ENCODE results near the gene RHEB.

DNA sequence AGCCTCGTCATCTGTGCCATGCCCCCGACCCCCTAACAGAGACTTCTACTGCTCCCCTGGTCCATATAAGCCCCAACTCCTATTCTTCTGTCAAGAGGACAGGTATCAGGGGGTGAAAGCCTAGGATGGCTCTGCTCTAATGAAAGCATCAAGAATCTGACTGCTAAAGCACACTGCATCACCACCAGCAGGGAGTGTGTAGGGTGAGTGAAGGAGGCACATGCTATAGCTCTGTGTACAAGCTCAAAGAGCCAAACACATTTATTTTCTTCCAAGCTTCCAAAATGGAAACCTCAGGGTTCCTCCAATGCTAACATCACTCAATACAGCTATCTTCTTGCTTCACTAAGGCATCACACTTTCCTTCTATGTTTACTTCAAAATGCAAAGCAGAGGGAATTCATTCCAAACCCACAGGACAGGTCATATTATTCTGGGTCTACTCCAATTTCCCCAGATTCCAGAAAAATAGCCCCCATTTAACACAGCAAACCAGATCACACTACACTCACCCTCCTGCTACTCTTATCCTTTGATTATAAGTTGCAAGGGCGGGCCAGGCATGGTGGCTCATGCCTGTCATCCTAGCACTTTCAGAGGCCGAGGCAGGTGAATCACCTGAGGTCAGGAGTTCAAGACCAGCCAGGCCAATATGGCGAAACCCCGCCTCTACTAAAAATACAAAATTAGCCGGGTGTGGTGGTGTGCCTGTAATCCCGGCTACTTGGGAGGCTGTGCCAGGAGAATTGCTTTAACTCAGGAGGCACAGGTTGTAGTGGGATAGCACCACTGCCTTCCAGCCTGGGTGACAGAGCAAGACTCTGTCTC, 36.6 kb downstream of the RHEB start:
- TF ChIP-seq, protein P1, sequence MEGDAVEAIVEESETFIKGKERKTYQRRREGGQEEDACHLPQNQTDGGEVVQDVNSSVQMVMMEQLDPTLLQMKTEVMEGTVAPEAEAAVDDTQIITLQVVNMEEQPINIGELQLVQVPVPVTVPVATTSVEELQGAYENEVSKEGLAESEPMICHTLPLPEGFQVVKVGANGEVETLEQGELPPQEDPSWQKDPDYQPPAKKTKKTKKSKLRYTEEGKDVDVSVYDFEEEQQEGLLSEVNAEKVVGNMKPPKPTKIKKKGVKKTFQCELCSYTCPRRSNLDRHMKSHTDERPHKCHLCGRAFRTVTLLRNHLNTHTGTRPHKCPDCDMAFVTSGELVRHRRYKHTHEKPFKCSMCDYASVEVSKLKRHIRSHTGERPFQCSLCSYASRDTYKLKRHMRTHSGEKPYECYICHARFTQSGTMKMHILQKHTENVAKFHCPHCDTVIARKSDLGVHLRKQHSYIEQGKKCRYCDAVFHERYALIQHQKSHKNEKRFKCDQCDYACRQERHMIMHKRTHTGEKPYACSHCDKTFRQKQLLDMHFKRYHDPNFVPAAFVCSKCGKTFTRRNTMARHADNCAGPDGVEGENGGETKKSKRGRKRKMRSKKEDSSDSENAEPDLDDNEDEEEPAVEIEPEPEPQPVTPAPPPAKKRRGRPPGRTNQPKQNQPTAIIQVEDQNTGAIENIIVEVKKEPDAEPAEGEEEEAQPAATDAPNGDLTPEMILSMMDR (IDR thresholded peaks at IDR 0.05), result no peak
- no peak for TF ChIP-seq EZH2 (IDR thresholded peaks at IDR 0.05; ENCODE audit: borderline replicate concordance, insufficient read depth, low read depth, low read length, poor library complexity, severe bottlenecking)
